T-helper 2 cell treated with Interferon-gamma antibody and Interleukin-4, amounts not matched to agents 100 ng/mL and 5 ng/mL, for 36 hours (primary cell): ENCODE data around the gene DOHH. TPM values are rescaled to one million over a fixed set of nuclear protein-coding genes. Genes with fewer than 3 reads are reported as not detected.

Experiments used
- intact Hi-C: fragments of 100-400 bp; cut with micrococcal nuclease; formaldehyde crosslinking; loops from one replicate; pipeline ENCODE4 v1.15.1; 2023
- total RNA-seq: library from RNA; stranded (reverse); gene quantifications from 2 replicates; pipeline ENCODE4 v1.2.3, GENCODE V29; 2022

Gene DOHH
- total RNA-seq, 1 donor from 2014 or later, result 16.2 TPM

DNA sequence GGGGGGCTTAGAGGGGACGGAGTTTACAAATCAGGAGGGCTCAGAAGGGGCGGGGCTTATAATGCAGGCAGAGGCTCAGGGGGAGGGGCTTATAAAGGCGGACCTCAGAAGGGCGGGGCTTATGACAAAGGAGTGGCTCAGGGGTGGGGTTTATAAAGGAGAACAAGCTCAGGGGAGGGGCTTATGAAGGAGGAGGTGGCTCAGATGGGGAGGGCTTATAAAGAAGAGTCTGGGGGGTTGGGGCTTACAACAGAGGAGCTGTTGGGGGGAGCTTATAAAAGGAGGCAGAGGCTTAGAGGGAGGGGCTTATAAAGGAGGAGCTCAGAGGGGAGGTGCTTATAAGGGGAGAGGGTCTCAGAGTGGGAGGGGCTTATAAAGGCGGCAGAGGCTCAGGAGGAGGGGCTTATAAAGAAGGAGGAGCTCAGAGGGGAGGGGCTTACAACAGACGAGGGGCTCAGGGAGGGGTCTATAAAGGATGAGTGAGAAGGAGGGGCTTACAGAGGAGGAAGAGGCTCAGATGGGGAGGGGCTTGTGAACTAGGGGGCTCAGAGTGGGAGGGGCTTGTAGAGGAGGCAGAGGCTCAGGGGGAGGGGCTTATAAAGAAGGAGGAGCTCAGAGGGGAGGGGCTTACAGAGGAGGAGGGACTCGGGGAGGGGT, 21.2 kb downstream of the DOHH start:
- intact Hi-C loops, result no loop called here

DNA sequence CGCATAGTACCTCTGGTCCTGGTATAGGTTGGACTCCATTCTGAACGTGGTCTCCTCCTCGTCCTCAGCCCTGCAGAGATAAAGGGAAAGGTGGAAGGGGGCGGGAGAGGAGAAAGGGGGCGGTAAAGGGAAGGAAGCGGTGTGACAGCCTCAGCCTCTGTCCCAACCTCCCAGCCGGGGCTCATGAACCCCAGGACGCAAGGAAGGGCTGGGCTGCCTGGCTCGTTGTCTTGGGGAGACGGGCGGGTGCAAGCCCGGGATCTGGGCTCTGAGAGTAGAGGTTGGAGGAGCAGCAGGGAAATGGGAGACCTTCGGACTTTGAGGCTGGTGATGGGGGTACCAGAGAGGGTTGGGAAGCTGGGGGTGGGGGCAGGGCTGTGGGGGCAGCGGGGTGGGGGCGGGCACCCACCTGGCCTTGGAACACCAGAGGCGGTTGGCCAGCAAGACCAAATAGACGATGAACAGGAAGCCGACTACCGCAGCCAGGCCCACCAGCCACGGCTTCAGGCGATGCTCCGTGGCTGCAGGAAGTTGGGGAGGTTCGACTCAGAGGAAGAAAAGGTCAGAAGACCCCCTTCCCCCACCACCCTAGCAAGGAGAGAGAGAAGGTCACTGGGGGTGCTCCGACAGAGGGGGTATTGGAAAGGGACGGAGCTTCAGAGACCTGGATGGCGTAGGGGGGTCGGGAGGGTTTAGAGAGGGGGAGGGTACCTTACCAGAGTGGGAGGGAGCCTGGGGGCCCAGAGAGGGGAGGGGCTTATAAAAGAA, 21.9 kb downstream of the DOHH start:
- intact Hi-C loops, result no loop called here

DNA sequence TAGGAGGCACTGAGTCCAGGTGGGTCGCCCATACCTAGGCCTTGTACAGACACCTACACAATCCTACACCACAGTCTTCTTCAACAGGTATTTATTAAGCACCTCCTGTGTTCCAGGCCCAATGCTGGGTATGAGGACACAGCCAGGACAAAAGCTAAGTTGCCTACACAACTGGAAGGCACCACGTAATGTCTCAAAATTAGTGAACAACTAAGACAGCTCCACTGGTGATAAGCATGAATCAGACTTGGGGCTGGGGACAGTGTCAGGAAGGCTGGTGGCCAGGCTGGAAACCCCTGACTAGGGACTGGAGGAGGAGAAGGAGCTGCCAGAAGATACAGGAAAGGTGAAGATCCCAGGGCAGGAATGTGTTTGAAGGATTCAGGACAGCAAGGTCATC, 22.5 kb downstream of the DOHH start:
- intact Hi-C loops, result no loop called here

DNA sequence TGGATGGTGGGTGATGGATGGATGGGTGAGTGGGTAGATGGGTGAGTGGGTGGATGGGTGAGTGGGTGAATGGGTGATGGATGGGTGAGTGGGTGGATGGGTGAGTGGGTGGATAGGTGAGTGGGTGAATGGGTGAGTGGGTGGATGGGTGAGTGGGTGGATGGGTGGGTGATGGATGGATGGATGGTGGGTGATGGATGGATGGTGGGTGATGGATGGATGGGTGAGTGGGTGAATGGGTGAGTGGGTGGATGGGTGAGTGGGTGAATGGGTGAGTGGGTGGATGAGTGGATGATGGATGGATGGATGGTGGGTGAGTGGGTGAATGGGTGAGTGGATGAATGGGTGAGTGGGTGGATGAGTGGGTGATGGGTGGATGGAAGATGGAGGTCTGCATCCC, 23.0 kb downstream of the DOHH start:
- intact Hi-C loops, result no loop called here

DNA sequence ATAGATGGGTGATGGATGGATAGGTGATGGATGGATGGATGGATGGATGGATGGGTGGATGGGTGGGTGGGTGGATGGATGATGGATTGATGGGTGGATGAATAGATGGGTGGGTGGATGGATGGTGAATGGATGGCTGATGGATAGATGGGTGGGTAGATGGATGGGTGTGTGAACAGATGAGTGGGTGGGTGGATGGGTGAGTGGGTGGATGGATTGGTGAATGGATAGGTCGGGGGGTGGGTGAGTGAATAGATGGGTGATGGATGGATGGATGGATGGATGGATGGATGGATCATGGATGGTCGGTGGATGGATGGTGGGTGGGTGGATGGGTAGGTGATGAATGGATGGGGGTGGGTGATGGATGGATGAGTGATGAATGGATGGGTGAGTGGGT, 23.6 kb downstream of the DOHH start:
- intact Hi-C loops, result no loop called here

DNA sequence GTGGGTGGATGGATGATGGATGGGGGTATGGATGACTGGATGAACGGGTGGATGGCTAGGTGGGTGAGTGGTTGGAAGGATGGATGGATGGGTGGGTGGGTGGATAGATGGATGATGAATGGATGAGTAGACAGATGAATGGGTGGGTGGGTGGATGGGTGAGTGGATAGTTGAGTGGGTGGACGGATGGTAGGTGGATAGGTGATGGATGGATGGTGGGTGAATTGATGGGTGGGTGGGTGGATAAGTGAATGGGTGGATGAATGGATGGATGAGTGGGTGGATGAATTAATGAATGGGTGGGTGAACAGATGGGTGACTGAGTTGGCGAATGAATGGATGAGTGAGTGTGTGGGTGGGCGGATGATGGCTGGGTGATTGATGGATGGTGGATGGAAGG, 25.0 kb downstream of the DOHH start:
- intact Hi-C loops, result no loop called here

DNA sequence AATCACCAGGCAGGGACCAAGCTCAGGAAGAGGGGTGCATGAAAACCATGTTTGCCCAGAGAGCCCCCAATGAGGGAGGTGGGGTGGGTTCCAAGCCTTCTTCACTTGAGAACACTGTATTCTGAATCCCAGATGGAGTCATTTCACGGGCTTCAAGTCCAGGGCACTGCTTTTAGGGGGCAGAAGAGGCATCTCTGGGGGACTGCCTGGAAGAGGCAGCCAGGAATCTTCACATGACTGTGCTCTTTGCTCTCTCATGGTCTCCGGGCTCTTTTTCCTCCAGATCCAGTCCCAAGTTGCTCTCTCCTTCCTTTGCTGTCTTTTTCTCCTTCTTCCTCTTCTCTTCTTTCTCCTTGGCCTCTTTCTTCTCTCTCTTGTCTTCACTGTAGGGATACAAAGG, 25.9 kb downstream of the DOHH start:
- intact Hi-C loops, result no loop called here

DNA sequence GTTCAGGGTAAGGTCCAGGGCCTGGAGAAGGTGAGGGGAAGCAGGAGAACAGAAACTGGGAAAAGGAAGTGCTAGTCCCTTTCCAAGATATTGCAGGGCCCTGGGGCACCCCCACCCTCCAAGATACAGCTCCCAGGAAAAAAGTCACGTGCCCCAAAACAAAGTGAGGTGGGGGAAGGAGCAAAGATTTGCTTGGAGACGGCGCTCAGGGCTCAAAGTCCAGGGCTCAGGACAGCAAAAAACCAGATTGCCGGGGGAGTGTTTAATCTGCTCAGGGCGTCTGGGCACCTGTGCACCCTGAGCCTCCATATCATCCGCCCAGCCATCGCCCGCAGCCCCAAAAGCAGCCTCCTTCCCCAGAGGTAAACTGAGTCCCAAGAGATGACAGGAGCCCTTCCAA, 26.5 kb downstream of the DOHH start:
- intact Hi-C loops, result no loop called here

DNA sequence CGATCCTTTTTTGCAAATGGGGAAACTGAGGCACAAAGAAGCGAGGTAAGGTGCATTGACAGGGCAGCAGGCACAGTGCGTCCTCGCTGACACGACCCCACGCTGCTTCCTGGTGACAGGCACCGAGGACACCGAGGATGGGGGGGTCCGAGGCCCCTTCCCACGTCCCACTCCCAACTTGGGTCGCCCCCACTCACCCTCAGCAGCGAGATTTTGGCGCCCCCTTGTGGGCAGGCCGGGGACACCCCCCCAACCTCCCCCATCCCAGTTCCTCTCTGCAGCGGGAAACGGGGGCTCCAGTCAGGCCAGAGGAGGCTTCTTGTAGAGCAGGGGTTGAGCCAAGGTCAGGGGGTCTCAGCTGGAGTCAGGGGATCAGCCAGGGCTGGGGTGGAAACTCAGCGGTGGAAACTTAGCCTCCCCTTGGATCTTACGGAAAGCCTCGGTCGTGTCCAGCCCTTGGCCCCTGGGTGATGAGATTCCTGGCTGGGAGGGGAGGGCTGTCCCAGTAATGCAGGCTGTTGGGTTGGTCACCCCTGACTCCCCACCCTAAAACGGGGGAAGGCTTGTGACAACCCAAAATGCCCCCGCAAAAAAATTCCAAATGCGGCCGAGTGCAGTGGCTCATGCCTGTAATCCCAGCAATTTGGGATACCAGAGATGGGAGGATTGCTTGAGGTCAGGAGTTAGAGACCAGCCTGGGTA, 28.4 kb downstream of the DOHH start:
- intact Hi-C loops, result no loop called here

DNA sequence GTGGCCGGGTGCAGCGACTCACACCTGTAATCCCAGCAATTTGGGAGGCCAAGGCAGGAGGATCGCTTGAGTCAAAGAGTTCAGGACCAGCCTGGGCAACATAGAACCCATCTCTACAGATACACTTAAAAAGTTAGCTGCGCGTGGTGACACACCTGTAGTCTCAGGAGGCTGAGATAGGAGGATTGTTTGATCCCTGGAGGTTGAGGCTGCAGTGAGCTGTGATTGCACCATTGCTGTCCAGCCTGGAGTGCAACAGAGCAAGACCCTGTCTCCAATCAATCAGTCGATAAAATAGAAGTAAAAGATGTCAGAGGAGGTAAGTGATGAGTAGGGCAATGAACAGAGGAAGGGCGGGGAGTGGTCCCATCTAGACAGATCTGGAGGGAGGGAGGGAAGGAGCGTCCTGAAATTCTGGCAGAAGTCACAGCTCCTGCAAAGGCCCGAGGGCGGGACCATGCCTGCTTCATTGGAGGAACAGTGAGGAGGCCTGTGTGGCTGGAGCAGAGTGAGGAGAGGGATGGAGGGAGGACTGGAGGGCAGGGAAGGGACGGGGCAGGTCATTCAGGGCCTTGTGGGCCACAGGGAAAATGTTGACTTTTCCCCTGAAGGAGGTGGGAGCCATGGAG, 29.9 kb downstream of the DOHH start:
- intact Hi-C loops, result no loop called here

DNA sequence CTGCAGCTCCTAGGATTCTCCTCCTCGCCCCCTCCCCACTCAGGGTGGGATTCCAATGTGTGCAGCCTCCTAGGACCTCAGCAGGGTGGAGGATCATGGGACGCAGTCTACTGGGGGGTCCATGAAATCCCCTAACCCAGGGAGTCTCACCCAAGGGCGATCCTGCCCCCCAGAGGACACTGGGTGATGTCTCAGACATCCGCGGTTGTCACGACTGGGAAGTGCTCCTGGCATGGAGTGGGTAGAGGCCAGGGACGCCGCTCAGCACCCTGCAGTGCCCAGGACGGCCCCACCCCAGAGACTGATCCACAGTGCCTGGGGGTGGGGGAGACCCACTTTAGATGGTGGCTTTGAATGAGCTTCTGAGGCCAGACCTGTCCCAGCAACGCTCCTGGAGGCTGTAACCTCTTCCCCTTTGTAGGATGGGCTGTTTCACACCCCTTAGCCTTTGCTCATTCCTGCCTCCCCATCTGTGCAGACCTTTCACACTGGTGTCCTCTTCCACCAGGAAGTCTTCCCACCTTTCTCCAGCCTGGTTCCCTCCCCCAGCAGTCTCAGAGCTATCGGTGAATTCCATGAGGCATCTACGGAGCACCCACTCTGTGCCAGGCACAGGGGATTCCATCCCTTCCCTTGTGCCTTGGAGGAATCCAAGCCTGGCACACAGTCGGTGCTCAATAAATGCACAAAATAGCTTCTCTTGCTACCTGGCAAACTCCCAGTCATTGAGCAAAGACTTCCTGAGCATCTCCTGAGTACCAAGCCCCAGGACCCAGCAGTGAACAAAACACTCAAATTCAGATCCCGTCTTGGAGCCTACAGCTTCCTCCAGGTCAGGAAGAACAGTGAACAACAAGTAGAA, 30.6 kb downstream of the DOHH start:
- intact Hi-C loops, result no loop called here

DNA sequence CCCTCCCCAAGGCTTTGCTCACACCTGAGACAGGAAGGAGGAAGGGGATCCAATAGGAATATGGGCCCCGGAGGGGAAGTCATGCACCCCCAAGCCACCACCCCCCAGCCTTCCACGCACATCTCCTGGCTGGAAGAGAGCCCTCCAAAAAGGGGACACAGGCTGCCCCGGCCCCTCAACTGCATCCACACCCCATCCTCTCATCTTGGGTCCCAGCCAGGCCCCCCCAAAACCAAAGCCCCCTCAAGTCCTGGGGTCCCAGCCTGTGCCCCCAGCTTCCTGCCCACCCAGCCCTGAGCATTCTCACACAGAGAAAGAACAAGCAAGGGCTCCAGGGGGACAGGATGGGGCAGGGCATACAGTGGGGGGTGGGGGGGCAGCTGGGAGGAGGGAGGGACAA, 32.3 kb downstream of the DOHH start:
- intact Hi-C loops, result no loop called here

DNA sequence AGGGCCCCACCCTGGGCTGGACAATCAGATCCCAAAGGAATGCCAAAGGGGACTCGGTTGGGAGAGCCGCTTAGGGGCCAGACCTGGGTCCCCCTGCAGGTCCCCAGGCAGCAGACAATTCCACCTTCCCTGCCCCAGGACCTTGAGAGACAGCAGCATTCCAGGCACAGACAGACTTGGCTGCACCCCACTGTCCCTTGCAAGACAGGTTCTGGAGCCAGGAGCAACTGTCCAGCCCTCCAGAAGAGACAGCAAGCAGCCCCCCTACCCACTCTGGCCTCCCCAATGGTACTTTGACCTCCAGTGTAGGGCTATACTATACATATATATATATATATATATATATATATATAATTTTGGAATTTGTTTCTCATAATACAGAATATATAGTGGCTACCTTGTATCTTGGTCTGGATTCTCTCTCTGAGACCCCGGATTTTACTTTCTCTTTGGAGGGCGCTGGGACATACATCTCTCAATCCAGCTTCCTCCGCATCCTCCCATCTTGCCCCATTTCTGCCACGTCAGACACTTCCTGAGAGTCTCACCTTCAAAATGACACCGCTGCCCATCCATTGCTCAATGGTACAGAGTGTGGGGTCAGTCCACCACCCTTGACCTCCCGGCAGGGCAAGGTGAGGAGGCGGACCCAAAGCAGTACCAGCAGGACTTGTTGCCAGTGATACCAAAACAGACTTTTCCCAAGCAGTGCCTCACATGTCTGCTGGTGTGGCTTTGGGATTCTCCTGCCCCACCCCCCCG, 32.9 kb downstream of the DOHH start:
- intact Hi-C loops, result no loop called here

DNA sequence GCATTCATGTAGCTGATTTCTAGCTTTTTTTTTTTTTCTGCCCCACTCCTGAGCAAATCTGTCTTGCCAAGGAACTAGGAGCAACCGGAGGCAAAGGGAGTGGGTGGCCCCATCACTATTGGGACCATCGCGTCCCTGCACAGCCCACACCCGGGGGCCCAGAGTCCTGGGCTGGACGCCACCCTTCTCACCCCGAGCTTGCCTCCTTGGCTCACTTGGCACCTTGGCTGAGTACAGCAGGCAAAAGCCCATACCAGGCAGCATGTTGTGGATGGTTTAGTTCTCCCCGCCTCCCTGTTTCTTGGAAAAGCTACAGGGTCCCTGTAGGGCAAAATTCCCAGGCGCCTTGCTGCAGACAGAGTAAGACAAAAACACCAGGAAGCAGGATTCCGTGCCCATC, 33.8 kb downstream of the DOHH start:
- intact Hi-C loops, result no loop called here

DNA sequence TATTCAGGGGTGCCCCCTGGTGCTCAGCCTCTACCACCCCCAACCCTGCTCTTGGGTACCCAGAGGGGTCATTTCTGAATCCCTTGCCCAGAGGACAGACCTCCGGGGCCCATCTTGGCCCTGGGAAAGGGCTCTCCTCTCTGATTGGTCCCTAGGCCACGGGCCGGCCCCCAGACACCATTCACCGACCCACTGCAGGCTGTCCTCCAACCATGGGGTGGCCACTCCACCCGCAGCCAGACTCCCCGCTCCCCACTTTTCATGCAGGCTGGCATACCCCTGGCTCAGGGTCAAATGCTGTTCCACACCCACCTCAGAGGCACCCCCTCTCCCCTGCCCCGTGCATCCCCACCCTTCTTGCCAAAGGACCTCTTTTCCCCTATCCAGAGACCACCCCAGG, 34.9 kb downstream of the DOHH start:
- intact Hi-C loops, result no loop called here

DNA sequence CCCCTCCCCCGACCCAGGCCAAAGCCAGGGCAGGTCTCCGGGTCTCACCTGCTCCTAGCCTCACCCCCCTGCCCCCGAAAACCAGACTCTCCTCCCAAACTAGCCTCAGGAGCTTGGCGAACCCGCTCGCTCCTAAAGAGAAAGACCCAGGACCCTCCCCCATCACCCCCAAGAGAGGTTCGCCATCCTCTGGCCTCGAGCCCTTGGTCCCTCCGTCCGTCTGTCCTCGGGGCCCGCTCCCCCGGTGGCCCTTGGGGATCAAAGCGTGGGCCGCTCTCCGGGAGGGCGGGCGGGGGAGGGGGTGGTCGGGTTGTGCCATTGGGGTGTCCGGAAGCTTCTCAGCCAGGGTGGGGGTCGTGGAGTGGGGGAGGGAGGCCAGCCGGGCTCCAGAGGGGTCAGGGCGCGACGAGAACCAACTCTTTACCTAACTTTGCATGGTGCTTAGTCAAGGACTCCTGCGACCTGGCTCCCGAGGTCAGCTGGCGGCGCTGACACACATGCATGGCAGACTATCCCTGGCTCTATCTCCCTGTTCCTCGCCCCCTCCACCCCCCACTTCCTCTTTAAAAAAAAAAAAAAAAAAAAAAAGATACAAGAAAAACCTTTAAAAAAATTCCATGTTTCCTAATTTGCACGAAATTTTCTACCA, 35.8 kb downstream of the DOHH start:
- intact Hi-C loops, result no loop called here

DNA sequence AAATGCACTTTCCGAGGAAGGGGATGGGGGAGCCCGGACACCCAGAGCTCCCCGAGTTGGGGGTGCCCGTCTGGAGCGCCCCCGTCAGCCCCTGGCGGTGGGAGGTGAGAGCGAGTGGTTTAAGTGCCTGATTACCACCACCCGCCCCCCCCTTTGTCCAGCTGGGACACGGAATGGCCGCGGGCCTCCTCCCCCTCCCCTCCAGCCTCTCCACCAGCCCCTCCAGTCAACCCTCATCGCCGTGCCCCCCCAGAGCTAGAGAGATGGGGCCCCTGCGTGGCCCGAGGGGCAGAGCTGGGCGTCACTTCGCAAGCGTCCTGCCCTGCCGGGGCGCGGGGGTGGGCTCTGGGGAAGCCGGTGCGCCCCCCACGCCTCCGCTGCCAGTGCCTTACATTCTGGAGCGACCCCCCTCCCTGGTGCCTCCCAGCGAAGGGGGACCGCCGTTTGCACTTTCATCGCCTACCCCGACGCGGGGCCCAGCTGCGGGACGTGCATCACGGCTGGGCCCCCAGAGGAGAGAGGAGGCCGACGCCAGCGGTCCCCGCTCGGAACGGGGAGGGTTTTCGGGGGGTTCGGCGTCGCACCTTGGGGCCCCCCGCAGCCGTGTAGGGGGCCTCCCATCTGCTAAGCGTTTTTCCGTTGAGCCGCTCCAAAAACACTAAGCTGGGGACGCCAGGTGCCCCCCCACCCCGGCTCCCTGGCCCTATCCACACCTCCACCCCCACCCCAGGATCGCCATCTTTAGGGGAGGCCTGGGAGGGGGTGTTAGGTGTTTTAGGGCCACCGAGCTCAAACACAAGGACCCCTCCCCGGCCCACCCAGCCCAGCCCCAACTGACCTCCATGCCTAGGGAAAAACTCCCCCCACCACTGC, 36.5 kb downstream of the DOHH start:
- intact Hi-C loops, result no loop called here

DNA sequence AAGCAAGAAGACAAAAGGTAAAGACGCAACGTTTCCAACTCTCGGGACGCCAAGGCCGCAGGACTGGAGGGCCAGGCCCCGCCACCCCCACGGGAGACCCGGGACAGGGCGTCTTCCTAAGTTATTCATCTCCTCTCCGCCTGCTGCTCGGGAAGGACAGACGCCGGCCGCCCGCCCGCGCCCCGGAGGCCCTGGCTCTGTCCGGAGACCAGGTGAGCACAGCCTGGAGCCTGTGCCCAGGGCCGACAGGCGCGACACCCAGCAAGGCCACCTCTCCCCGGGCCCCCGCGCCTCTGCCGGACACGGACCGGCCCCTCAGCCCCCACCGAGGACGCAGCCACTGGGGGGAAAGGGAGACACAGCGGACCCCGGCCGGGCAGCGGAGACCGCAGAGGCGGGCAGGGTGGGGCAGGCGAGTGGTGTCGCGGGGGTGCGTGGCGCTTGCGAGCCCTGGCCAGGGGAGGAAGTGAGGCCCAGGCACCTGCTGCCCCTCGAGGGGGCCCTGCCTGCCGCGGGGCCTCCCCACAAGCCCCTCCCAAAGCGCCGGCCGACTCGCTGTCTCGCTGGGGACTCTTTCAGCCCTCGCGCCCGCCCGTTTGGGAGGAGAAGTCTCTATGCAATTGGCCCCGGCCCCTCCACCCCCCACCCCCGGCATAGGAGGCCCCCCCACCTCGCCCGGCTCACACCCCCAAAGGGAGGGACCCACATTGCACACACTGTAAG, 37.3 kb downstream of the DOHH start:
- intact Hi-C loops, result no loop called here
